SK-N-MC (cell line): ENCODE data around the gene CLIP2.
"Not testable (repeated sequence)": the region's sequence is repeated elsewhere in the genome, so short reads cannot be mapped to it uniquely, and the experiment has no call there.

Source experiments
- DNase-seq: peaks from one replicate; pipeline ENCODE4 v3.0.0-alpha.2; 2011; ENCODE audit warnings: low read depth, low spot score
- H3K27ac ChIP-seq: fragments of 200-600 bp; sonication (generic); 2 replicates; pipeline ENCODE4 v1.5.1; 2016; ENCODE audit warnings: mixed run types
- H3K36me3 ChIP-seq: fragments of 200-600 bp; sonication (generic); 2 replicates; pipeline ENCODE4 v1.6.1; 2017; ENCODE audit warnings: antibody characterized with exemption, low read length, mixed read lengths; ENCODE audit not compliant: insufficient read depth
- H3K4me3 ChIP-seq: fragments of 200-600 bp; sonication (generic); 2 replicates; pipeline ENCODE4 v1.5.1; 2016
- H3K9ac ChIP-seq: fragments of 200-600 bp; sonication (generic); 2 replicates; pipeline ENCODE4 v1.8.0; 2017; ENCODE audit warnings: mixed run types, mixed read lengths; ENCODE audit not compliant: insufficient read length
- H3K9me3 ChIP-seq: fragments of 200-600 bp; sonication (generic); 2 replicates; pipeline ENCODE4 v1.6.1; 2017; ENCODE audit warnings: low read depth, mild to moderate bottlenecking, antibody characterized with exemption, low read length, moderate library complexity, mixed read lengths
- EZH2 ChIP-seq: fragments of 200-600 bp; sonication (generic); IDR thresholded peaks from one replicate; pipeline ENCODE4 v1.6.1; 2017; ENCODE audit warnings: antibody characterized with exemption
- FOXP2 ChIP-seq: optimal IDR thresholded peaks from 2 replicates; pipeline ENCODE3; 2011; ENCODE audit warnings: mild to moderate bottlenecking, moderate library complexity; ENCODE audit not compliant: insufficient read depth; ENCODE audit errors: extremely low read length, control extremely low read depth
- POLR2AphosphoS5 ChIP-seq: IDR thresholded peaks from 2 replicates; pipeline ENCODE4 v1.6.1; 2012; ENCODE audit warnings: mild to moderate bottlenecking, low read depth, low read length, borderline replicate concordance

CLIP2 gene

GRCh38 chr7:74345970-74346369 lies 56.8 kb downstream of the CLIP2 start:
- H3K36me3 ChIP-seq: no peaks in the 10 kb centered on the region
- no peak overlapping the region for H3K27ac ChIP-seq
- DNase-seq: no peak
- no peak overlapping the region for H3K9ac ChIP-seq
- H3K4me3 ChIP-seq: no peak overlapping the region
- TF ChIP-seq POLR2AphosphoS5 (no peak), FOXP2 (no peak), EZH2 (no peak)
- no peaks in the 10 kb centered on the region for H3K9me3 ChIP-seq

GRCh38 chr7:74349621-74350020 lies 60.4 kb downstream of the CLIP2 start:
- DNase-seq: no peak
- Histone ChIP-seq H3K9ac (no peak overlapping the region), H3K36me3 (no peaks in the 10 kb centered on the region), H3K27ac (no peak overlapping the region), H3K9me3 (no peaks in the 10 kb centered on the region), H3K4me3 (no peak overlapping the region)
- no peak for TF ChIP-seq POLR2AphosphoS5
- no peak for TF ChIP-seq EZH2

- TF ChIP-seq FOXP2 (no peak), POLR2AphosphoS5 (no peak), EZH2 (no peak)
- Histone ChIP-seq H3K36me3 (0 out of 2 replicates have a peak, but pooled peaks cover 2% of the 10 kb centered on the region), H3K4me3 (no peak overlapping the region), H3K9me3 (no peaks in the 10 kb centered on the region), H3K9ac (no peak overlapping the region), H3K27ac (no peak overlapping the region)
- no peak for DNase-seq
Measured at GRCh38 chr7:74350751-74351150, 61.5 kb downstream of the CLIP2 start.

DNA sequence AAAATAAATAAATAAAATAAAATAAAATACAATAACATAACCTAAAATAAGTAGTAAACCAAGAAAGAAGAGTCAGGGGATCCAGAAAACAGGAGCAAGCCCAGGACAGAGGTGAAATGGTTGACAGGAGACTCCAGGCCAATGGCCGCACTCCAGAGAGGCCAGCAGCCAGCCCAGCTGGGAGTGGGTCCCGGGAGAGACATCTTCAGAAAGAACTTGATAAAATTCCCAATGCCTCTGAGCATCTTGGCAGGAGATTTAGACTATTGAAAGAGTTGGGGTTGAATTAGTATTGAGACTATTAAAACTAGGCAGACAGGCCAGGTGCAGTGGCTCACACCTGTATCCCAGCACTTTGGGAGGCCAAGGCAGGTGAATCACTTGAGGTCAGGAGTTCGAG lies 62.6 kb downstream of the CLIP2 start:
- no peak for TF ChIP-seq POLR2AphosphoS5
- TF ChIP-seq FOXP2: no peak
- TF ChIP-seq EZH2: no peak
- peaks cover 9% of the 10 kb centered on the region; the same call in 1 of the 2 replicates for H3K36me3 ChIP-seq
- no peak for DNase-seq
- H3K9me3 ChIP-seq: no peaks in the 10 kb centered on the region
- no peak overlapping the region for H3K4me3 ChIP-seq
- H3K27ac ChIP-seq: no peak overlapping the region
- H3K9ac ChIP-seq: no peak overlapping the region

GRCh38 chr7:74352551-74353138 lies 63.4 kb downstream of the CLIP2 start:
- not testable (repeated sequence) for H3K27ac ChIP-seq, H3K4me3 ChIP-seq, H3K36me3 ChIP-seq, H3K9me3 ChIP-seq, H3K9ac ChIP-seq, DNase-seq

- Histone ChIP-seq H3K4me3 (no peak overlapping the region), H3K27ac (no peak overlapping the region), H3K9ac (no peak overlapping the region), H3K36me3 (peaks cover 9% of the 10 kb centered on the region; the same call in 1 of the 2 replicates), H3K9me3 (no peaks in the 10 kb centered on the region)
- TF ChIP-seq POLR2AphosphoS5 (no peak), FOXP2 (no peak), EZH2 (no peak)
- DNase-seq: no peak
Measured at GRCh38 chr7:74354009-74354408, 64.8 kb downstream of the CLIP2 start.

- Histone ChIP-seq H3K9me3 (no peaks in the 10 kb centered on the region), H3K36me3 (peaks cover 9% of the 10 kb centered on the region; the same call in 1 of the 2 replicates), H3K4me3 (no peak overlapping the region), H3K27ac (no peak overlapping the region), H3K9ac (no peak overlapping the region)
- TF ChIP-seq FOXP2 (no peak), EZH2 (no peak), POLR2AphosphoS5 (no peak)
- DNase-seq: no peak
Measured at GRCh38 chr7:74355091-74355490, 65.9 kb downstream of the CLIP2 start.

DNA sequence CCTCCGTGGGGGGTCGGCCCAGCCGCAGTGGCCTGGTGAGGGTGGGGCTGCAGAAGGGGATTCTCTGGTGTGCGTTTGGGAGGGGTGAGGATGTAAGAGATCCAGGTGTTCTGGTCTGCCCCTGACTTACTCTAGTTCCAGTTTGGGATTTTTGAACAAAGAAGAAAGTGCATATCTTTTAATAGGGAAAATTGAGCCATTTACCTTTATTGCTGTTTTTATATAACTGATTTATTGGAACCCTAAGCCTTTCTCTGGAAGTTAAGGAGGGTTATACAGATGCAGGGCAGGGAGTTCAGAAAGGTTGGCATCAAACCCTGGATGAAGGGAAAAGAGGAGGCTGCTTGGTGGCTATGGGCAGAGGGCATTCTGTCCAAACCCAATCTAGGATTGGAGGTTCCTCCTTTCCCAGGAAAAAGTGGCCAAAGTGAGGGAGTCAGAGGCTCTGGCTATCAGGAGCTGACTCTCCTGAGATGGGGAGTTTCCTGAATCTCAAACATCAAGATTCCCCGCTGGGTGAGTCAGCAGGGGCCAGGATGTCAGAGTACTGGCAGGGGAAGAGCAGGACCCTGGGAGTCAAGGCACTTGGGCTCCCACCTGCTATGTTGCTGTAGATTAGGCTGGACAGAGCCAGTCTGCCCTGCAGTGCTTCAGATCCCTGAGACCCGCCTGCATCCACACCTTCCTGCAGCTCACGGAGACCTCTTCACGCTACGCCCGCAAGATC lies 67.5 kb downstream of the CLIP2 start:
- DNase-seq: no peak
- TF ChIP-seq FOXP2 (no peak), EZH2 (no peak), POLR2AphosphoS5 (no peak)
- Histone ChIP-seq H3K27ac (no peak overlapping the region), H3K9me3 (no peaks in the 10 kb centered on the region), H3K9ac (no peak overlapping the region), H3K4me3 (no peak overlapping the region), H3K36me3 (peaks cover 9% of the 10 kb centered on the region; the same call in 1 of the 2 replicates)

- Histone ChIP-seq H3K4me3 (no peak overlapping the region), H3K27ac (peak overlapping the region; percentile 63; the same call in 1 of the 2 replicates), H3K36me3 (peaks cover 9% of the 10 kb centered on the region; the same call in 1 of the 2 replicates), H3K9me3 (no peaks in the 10 kb centered on the region), H3K9ac (no peak overlapping the region)
- no peak for DNase-seq
- TF ChIP-seq FOXP2 (no peak), POLR2AphosphoS5 (no peak), EZH2 (no peak)
Measured at GRCh38 chr7:74360008-74360407, 70.8 kb downstream of the CLIP2 start.
